ENCODE results near the gene TGM4.

Gene TGM4

DNA sequence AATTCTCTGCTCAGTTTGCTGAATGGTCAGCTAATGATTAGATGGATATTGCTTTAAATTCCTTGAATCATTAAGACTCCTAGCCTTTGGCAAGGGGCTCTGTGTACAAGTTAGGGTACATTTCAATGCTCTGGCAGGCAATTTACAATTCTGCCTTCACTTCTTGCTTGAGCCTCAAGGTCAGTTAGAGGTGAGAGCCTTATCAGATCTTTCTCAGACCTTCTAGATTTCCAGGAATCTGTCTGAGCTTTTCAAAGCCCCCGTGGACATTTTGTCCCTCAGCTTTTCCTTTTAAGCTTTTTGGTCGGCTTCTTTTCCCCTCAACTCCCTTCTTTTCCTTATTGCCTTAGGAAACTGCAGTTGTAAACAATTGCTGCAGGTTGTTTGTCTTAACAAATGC lies 34.7 kb downstream of the TGM4 start:
- H3K27ac ChIP-seq, result no peak overlapping the region
- no peak for DNase-seq (ENCODE audit: low read depth, low spot score)

DNA sequence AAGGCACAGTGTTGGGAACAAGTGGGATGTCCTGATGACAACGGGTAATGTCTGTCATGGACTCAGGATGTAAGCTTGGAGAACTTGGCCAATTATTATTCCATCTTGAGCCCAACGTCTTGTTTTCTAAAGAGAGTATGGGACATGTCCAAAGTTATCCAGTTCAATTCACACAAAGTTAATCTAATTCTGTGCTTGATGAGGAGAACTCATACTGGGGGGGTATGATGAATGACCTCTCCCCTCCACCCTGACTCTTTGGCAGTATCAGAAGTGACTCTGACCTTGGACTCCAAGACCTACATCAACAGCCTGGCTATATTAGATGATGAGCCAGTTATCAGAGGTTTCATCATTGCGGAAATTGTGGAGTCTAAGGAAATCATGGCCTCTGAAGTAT lies 36.3 kb downstream of the TGM4 start:
- no peak for DNase-seq (ENCODE audit: low read depth, low spot score)
- no peak overlapping the region for H3K27ac ChIP-seq

DNA sequence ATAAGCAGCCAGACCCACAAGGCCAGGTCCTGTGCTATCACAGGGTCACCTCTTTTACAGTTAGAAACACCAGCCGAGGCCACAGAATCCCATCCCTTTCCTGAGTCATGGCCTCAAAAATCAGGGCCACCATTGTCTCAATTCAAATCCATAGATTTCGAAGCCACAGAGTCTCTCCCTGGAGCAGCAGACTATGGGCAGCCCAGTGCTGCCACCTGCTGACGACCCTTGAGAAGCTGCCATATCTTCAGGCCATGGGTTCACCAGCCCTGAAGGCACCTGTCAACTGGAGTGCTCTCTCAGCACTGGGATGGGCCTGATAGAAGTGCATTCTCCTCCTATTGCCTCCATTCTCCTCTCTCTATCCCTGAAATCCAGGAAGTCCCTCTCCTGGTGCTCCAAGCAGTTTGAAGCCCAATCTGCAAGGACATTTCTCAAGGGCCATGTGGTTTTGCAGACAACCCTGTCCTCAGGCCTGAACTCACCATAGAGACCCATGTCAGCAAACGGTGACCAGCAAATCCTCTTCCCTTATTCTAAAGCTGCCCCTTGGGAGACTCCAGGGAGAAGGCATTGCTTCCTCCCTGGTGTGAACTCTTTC lies 39.6 kb downstream of the TGM4 start:
- H3K27ac ChIP-seq, result no peak overlapping the region
- DNase-seq (ENCODE audit: low read depth, low spot score), result no peak

DNA sequence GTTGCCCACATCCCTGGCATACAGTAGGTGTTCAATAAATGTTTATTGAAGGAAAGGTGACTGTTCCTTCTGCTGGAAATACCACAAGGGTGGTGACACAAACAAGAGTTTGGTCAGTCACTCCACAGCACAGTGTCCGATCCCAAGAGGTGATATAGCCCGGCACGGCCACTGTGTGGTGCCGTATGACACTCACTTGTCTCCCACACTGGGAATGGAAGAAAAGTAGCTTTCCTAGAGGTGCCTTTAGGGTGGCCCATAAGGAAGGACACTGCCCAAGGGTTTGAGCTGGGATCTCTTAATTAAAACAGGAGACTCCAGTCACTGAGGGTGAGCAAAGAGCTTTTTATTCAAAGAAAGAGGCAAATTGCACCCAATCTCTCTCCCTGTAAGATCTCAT lies 40.5 kb downstream of the TGM4 start:
- DNase-seq (ENCODE audit: low read depth, low spot score), result no peak
- H3K27ac ChIP-seq, result no peak overlapping the region

DNA sequence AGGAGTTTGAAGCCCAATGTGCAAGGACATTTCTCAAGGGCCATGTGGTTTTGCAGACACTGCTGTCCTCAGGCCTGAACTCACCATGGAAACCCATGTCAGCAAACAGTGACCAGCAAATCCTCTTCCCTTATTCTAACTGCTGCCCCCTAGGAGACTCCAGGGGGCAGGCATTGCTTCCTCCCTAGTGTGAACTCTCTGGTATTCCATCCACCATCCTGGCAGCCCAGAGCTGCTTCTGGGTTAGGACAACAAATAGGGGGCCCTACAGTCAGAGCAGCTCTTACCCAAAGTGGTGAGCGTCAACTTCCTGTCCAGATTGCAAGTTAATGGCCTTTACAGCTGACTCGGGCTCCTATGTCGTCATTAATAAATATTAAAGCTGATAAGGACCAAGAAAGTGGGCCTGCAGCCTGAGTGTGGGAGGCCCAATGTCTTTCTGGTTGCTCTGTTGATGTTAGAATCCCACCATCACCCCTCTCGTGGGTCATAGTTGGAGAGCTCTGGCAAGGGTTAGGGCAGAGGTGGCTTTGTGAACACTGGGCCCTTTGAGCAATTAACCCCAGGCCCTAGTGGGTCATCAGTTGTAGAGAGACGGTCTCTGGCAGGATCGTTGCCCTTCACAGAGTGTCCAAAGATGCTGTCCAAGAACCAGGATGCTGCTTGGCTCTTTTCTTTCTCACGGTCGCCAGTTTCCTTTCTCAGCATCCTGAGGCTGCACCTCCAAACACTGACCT lies 41.5 kb downstream of the TGM4 start:
- no peak for DNase-seq (ENCODE audit: low read depth, low spot score)
- H3K27ac ChIP-seq, result no peak overlapping the region

DNA sequence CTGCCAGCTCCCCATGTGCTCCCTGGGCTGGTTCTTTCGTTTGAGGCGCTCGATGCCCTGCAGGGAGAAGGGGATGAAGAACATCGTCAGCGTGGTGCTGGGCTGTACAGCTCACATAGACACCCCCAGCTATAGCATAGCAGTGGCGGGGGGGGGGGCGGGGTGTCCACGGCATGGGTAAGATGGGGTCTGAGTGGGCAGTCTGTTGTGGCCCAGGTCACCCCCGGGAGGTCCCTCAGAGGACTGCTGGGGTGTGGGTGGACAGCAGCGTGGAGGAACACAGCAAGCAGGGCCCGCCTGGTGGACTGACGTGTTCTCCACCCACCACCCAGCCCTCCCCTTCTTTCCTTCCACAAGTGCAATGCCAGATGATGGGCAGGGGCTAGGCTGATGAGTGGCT lies 43.7 kb downstream of the TGM4 start:
- H3K27ac ChIP-seq, result no peak overlapping the region
- DNase-seq (ENCODE audit: low read depth, low spot score), result no peak

DNA sequence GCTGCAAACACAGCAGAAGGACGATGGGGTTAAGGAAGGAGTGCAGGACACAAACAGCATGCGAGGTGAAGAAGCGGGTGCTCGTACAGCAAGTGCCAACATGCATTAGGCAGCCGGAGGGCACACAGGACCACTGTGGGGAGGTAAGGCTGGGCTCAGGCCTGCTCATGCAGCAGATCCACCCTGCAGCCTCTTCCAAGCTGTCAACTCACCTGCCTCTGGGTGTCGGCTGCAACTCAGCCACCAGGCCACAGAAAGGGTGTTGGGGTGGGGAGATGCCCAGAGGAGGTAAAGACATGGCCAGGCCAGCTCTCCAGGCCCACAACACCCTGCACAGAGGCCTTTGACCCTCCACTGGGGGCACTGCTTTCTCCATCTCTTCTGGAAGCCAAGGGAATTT lies 44.2 kb downstream of the TGM4 start:
- no peak overlapping the region for H3K27ac ChIP-seq
- DNase-seq (ENCODE audit: low read depth, low spot score), result no peak

DNA sequence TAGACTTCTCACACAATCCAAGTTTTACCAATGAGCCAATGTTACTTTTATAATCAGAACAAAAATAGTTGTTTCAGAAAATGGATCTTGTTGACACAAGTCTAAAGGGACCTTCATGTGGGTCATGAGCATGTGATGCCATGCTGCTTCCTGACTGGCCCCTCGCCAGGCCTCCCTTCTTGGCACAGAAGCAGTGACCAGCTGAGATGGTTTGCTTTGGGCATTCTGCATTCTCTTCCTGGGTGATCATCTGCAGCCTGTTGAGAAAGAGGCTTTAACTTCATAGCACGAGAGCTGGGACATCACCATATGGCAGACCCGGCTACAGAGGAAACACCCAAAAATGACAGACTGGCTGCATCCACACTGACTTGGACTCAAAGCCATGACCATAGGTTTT lies 45.7 kb downstream of the TGM4 start:
- DNase-seq (ENCODE audit: low read depth, low spot score), result no peak
- no peak overlapping the region for H3K27ac ChIP-seq

DNA sequence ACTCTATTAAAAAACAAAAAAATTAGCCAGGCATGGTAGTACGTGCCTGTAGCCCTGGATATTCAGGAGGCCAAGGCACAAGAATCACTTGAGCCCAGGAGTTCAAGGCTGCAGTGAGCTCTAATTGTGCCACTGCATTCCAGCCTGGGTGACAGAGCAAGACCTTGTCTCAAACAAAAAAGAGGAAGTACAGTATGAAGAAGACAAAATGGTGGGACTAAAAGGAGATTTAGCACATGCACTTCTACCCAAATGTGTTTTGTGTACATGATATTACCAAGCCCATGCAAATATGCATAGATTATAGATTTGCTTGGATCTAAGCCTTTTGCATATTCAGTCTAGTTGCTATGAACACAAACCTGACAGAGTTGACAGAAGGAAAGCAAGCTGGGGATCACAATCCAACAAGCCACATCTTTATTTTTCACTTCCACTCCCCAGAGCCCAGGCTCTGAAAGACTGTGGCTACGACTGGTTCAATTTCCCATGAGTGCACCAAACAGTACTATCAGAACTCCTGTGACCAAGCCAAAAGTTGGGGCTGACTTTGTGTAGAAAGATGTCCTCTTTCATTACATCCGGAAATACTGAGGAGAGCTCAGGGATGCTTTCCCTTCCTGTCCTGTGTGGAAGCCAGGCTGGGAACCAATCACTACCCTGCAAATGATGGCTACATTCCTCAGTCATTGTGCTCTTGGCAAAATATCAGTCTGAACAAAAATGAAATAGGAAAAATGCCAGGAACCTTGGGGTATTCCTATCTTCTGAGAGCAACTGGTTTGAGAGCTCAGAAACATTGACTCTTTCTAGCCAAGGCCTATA lies 49.4 kb downstream of the TGM4 start:
- DNase-seq (ENCODE audit: low read depth, low spot score), result no peak
- no peak overlapping the region for H3K27ac ChIP-seq

DNA sequence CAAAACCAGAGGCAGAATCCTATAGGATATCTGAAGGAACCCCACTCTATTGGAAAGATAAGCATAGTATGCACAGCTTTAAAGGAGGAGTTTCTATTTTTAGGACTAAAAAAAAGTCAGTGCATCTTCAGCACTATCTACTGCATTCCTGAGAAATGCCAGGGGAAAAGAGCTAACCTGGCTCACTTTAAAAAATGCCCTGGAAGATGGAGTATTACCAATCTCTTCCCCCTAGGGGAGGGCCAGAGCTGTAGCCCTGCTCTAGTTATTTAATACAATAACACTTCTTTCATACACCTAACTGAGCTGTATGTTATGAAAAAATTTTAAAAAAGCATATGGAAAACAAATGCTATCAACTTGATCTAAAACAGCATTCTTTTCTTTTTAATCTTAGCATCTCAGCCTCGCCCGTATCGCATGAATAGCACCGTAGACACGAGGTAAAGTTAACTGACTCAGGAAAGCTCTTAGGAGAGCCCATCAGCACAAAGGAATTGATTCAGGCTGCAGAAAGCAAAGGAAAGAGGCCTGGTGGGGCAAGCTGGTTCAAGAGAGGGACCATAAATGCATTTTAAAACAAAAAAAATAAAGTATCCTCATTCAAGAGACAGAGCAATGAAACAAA lies 50.2 kb downstream of the TGM4 start:
- no peak overlapping the region for H3K27ac ChIP-seq
- DNase-seq (ENCODE audit: low read depth, low spot score), result no peak

DNA sequence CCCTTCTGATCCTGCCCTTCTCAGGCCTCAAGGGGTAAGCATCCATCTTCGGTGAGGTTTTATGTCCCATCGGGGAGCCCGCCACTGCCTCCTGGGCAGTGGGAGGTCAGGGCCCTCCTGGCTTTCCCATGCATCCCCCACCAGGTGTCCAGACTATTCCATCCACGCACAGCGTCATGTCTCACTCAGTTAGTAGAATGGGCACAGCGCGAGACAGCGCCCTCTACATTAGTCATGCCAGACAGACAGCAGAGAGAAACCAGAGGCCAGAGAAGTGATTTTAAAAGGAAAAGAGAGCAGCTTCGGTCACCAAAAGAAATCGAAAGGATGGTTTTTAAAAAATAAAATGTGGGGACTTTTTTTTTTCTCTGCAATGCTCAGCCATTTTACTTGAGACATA lies 51.8 kb downstream of the TGM4 start:
- DNase-seq (ENCODE audit: low read depth, low spot score), result no peak
- H3K27ac ChIP-seq, result no peak overlapping the region

DNA sequence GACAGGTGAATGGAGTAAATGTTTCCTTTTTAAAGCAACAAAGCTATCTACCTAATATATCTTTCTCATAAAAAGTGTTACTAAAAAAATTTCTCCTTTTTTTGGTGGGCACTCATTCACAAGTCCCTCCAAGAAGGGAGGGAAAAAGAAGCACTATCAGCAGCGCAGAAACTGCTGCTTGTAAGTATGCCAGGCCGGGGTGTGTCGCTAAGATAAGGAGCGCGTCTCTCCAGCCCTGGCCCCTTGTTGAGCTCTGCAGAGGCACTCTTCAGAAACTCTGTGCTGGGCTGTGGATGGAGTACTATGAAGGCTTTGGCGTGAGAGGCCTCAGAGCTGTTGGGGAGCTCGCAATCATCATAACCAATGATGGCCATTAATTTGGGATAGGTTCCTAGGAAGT lies 52.5 kb downstream of the TGM4 start:
- DNase-seq (ENCODE audit: low read depth, low spot score), result no peak
- H3K27ac ChIP-seq, result no peak overlapping the region

DNA sequence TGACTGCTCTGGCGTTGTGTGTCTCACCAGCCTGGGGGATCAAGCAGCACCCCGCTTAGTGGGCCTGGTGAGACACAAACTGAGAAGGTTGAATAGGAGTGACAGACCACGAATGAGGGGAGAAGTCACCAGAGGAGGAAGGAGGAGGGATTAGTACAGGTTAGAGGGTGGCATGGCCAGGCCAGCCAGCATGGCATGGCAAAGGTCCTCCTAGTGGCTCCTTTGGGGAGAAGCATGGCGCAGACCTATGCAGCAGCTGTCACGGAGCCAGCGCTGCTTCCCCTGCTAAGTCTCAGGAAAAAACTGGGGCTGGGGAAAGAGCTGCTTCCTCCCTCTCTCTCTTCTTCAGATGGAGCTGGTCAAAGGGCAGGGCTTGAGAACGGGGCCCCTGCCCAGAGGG lies 53.0 kb downstream of the TGM4 start:
- DNase-seq (ENCODE audit: low read depth, low spot score), result no peak
- no peak overlapping the region for H3K27ac ChIP-seq

DNA sequence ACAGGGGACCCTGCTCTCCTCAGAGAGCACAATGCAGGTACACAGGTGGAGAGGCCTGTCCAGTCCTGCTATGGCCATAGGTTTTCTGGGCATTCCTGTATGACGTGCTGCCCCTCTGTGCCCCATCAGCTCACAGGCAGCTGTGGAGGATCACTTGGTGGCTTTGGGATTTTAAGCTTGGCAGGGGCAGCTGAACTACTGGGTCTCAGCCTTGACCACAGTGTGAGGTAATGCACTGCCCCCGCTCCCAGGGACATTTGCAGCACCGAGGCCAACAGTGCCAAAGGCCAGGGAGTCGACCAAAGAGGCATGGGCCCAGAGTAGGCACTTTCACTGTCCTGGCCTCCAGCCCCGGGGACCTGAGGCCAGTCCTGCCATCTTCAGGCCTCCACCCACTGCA lies 55.4 kb downstream of the TGM4 start:
- no peak for DNase-seq (ENCODE audit: low read depth, low spot score)
- H3K27ac ChIP-seq, result no peak overlapping the region

DNA sequence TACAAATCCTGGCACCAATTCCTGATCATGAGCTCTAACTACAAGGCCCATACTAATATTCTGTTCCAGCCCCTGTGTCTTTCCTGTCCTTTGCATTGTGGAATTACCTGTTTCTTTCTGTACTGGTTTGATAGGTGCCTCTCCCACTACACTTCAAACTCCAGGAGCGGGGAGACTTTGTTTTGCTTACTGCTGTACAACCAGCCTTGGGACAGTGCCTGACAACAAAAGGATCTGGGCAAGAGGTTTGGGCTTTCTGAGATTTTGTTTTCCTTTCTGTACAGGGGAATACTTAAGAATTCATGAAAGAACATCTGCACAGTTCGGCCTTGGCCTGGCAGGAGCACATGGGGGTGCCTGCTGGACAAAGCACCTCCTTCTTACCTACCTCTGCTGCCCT lies 56.5 kb downstream of the TGM4 start:
- DNase-seq (ENCODE audit: low read depth, low spot score), result no peak
- no peak overlapping the region for H3K27ac ChIP-seq

DNA sequence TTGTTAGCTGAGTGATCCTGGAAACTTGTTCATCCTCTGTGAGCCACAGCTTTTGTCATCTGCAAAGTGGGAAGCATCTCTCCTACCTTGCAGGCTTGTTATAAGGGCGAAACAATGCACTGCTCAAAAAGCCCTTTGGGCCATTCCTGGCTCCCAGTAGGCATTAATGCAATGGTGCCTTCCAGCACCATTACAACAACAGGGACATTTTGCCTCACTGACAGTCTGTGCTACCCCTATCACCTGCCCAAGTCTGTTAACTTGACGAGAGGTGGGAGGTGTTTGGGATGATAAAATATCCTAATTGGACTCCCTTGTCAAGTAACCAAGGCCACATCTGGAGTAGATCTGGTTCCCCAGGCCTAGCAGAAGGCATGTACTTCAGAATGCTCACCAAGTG lies 57.4 kb downstream of the TGM4 start:
- no peak for DNase-seq (ENCODE audit: low read depth, low spot score)
- H3K27ac ChIP-seq, result no peak overlapping the region

DNA sequence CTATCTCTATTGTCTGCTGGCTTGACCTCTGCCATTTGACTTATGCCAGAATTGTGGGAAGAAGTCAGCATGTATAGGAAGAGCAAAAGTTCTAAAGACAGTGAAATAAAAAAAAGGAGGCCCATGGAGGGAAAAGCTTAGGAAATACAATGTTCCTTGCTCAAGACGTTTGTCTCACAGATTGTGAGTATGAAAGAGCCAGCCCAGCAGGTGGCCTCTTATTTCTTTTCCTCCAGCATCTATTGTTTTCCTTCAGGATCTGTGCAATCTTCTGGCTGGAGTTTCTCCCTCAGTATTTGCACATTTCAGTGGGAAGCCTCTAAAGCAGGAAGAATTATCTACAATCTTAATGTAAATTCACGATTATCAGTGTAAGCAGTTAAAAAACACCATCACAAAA lies 57.9 kb downstream of the TGM4 start:
- H3K27ac ChIP-seq, result no peak overlapping the region
- no peak for DNase-seq (ENCODE audit: low read depth, low spot score)

DNA sequence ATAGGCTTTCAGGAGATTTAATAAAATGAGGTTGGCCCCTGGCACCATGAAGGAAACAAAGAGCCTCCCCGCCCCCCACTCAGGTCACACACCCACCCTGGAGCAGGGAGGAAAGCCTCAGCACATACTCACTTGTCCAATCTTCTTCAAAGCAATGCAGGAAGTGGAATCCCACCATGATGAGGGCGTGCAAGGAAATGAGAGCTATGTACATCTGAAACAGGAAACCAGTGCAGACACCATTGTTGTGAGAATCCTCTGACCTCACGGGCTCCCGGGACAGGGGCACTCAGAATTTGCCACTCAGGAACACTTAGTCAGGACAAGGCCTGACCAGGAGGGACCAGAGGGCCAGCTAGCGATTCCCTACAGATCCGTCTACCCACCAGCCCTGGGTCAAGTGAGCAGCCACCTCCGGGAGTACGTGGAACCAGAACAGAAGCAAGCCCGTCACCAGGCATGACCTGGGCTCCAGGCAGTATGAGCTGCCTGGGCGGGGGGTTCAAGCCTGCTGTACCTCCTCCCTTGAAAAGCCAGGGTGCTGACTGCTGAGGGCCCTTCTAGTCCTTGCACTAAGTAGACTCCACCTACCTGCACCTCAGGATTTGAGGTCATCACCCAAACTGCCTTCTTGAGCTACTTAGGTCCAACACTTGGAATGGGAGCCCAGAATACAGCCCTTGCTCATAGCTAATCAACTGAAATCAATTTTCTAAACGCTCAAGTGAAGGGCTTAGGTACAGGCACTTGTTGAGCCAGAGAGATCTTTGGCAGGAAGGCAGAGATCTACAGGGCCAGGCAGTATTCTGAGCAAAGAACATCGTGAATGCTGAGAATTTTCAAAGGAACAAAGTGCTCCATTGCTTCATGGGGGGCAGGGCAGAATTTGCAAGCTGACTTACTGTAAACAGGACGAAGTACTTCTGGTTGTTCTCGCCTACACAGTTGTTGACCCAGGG lies 58.9 kb downstream of the TGM4 start:
- H3K27ac ChIP-seq, result no peak overlapping the region
- no peak for DNase-seq (ENCODE audit: low read depth, low spot score)

DNA sequence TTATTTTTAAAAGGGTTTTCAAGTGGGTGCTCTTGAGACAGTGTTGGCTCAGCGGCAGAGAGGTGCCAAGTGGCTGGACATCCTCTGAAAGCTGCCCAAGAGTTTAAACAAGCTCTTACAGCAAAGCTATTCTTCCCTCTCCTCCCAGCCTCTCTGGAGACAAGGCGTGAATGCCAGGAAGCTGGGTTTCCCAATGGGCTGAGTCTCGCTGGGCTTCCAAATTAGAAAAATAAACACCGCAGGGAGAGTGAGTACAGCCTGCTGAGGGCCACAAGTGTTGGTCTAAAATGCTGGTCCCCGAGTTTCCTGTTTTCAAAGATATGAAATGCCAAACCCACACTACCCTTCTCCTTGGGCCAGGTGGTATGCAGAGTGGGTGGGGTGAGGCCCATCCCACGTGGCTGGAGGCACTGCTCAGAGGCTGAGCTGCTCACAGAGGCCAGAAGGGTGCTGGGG lies 65.2 kb downstream of the TGM4 start:
- no peak for DNase-seq (ENCODE audit: low read depth, low spot score)
- H3K27ac ChIP-seq, result no peak overlapping the region

All from epithelial cell of prostate (primary cell).